CD4-positive, alpha-beta T cell treated with Interleukin-1 beta for 1 hour (primary cell): ENCODE measurements around the gene SMYD3.

Source experiments
- DNase-seq, 2 donors: peaks; one replicate each; pipeline ENCODE4 v3.0.0-alpha.2; 2020 to 2022

Gene SMYD3

GRCh38 chr1:245879091-245879490, 628.0 kb downstream of the SMYD3 start:
- no peak for DNase-seq

GRCh38 chr1:245878585-245878984, 628.5 kb downstream of the SMYD3 start:
- DNase-seq = no peak

GRCh38 chr1:245877976-245878375, 629.1 kb downstream of the SMYD3 start:
- no peak for DNase-seq

GRCh38 chr1:245876586-245876985, 630.5 kb downstream of the SMYD3 start:
- no peak for DNase-seq

GRCh38 chr1:245875581-245876261, 631.4 kb downstream of the SMYD3 start:
- DNase-seq = no peak

GRCh38 chr1:245874942-245875580, 632.0 kb downstream of the SMYD3 start:
- no peak for DNase-seq

GRCh38 chr1:245873883-245874671, 633.0 kb downstream of the SMYD3 start:
- DNase-seq = no peak

- no peak for DNase-seq
Measured at GRCh38 chr1:245873068-245873467, 634.0 kb downstream of the SMYD3 start.

GRCh38 chr1:245872475-245872874, 634.6 kb downstream of the SMYD3 start:
- DNase-seq = no peak

- DNase-seq = no peak
Measured at GRCh38 chr1:245871915-245872314, 635.2 kb downstream of the SMYD3 start.

- DNase-seq = no peak
Measured at GRCh38 chr1:245871191-245871590, 635.9 kb downstream of the SMYD3 start.

GRCh38 chr1:245870698-245871097, 636.4 kb downstream of the SMYD3 start:
- no peak for DNase-seq

GRCh38 chr1:245869847-245870246, 637.2 kb downstream of the SMYD3 start:
- DNase-seq = no peak

GRCh38 chr1:245867738-245868137, 639.3 kb downstream of the SMYD3 start:
- DNase-seq = no peak

- DNase-seq = no peak
Measured at GRCh38 chr1:245864872-245865271, 642.2 kb downstream of the SMYD3 start.

- DNase-seq = no peak
Measured at GRCh38 chr1:245863566-245864184, 643.4 kb downstream of the SMYD3 start.

- no peak for DNase-seq
Measured at GRCh38 chr1:245862812-245863540, 644.1 kb downstream of the SMYD3 start.

- DNase-seq = no peak
Measured at GRCh38 chr1:245860657-245861544, 646.2 kb downstream of the SMYD3 start.

- no peak for DNase-seq
Measured at GRCh38 chr1:245859493-245860114, 647.5 kb downstream of the SMYD3 start.

GRCh38 chr1:245858722-245859492, 648.2 kb downstream of the SMYD3 start:
- no peak for DNase-seq
